ENCODE measurements around the gene C11orf24.
A peak's percentile ranks its signal among the peaks of the same experiment; 100 is the strongest.
"Not testable (repeated sequence)": the region's sequence is repeated elsewhere in the genome, so short reads cannot be mapped to it uniquely, and the experiment has no call there.

The C11orf24 gene

DNA sequence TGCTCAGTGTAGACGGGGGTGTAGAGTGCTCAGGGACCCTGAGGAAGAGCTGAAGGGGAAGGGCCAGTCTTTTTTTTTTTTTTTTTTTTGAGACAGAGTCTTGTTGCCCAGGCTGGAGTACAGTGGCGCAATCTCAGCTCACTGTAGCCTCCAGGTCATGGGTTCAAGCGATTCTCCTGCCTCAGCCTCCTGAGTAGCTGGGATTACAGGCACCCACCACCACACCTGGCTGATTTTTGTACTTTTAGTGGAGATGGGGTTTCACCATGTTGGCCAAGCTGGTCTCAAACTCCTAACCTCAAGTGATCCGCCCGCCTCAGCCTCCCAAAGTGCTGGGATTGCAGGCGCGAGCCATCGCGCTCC is 27.7 kb upstream of the C11orf24 start:
- DNase-seq (ENCODE audit: low spot score): not testable (repeated sequence)

DNA sequence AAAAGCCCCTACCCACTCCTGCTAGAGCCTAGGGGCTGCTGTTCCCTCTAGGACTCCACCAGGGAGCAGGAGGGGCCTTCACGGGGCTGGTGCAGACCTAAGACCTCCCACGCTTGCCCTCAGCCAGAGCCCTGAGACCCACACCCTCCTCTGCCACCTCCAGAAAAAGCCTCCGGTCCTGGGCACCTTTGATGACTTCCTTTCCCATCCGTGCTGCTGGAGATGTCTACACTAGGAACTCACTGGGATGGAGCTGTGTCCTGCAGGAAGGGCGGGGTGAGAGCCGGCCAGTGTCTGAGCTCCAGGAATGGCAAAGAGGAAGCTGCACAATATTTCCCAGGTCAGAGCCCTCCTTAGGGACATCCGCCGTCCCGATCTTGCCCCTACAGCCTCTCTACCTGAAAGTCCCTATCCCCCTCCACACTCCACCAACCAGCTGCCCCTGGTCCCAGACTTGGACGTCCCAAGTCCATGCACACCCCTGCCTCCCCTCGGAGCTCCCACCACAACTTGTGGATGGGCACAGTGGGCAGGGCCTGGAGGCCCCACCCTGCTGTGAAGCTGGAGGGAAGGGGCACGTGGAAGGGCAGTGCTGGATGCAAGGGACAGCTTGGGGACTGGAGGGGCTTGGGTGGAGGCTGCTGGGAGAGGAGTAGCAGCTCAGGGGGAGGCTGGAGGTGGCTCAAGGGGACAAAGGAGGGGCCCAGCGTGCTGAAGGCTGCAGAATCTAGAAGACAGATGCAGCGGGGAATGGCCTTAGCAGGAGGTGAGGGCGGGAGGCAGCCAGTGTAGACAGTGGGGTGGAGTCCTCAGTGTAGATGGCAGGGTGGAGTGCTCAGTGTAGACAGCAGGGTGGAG is 27.1 kb upstream of the C11orf24 start:
- DNase-seq (ENCODE audit: low spot score): no peak

DNA sequence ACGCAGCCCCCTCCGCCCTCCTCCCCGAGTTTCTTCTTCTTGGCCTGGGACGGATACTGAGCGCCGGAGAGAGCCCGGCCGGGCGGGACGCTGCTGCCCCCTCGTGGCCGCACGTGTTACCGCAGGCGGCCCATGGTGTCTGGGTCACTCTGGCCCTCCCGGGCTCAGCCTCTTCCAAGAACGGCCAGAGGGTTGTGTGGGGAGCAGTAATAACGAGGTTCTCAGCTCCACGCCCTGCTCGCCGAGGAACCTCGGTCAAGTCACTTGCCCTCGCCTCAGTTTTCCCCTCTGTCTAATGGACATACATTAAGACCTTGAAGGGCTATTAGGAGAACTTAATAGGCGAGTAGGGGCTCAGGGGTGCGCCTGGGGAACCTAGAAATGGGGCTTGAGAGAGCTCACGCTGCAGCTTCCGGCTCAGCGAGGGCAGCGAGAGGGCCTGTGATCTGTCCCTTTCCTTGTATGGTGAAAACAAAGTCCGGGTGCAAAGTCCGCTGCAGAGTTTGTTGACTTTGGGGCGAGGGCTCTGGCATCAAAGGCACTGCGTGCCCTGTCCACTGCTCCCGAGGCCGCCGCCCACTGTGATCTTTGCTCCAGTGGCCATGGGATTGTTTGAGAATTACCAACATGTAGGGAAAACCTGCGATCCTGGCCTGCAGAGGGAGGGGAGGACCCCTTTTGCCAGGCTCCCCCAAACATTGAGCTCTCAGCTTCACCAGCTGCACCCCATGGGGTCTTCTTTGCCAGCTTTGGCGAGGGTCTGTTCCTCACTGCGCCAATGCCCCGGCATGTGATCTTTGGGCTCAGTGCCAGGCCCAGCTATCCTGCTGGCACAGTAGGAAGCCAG is 26.3 kb upstream of the C11orf24 start:
- peak; percentile 65 for DNase-seq (ENCODE audit: low spot score)

DNA sequence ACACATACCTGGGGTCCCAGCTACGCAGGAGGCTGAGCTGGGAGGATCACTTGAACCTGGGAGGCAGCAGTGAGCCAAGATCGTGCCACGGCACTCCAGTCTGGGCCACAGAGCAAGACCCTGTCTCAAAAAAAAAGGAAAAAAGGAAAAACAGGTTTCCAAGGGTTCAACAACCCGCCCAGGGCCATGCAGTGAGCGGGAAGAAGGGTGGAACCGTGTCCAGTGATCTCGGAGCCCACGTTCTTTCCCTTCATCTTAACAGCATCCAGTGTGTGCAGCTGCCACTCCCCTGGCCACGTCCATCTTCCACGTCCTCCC is 25.7 kb upstream of the C11orf24 start:
- DNase-seq (ENCODE audit: low spot score): no peak

DNA sequence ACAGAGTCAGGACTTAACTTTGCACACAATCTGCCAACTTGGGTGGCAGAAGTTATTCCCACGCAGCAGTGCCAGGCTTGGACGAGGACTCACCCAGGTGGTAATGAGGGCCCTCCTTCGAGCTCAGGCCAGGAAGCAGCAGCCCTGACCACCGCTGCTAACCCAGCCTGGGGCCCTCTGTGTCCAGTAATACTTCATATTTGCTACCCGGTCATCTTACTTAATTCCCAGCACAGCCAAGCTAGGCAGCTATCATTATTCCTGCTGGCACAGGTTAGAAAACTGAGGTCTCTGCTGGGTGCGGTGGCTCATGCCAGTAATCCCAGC is 25.2 kb upstream of the C11orf24 start:
- DNase-seq (ENCODE audit: low spot score): no peak

DNA sequence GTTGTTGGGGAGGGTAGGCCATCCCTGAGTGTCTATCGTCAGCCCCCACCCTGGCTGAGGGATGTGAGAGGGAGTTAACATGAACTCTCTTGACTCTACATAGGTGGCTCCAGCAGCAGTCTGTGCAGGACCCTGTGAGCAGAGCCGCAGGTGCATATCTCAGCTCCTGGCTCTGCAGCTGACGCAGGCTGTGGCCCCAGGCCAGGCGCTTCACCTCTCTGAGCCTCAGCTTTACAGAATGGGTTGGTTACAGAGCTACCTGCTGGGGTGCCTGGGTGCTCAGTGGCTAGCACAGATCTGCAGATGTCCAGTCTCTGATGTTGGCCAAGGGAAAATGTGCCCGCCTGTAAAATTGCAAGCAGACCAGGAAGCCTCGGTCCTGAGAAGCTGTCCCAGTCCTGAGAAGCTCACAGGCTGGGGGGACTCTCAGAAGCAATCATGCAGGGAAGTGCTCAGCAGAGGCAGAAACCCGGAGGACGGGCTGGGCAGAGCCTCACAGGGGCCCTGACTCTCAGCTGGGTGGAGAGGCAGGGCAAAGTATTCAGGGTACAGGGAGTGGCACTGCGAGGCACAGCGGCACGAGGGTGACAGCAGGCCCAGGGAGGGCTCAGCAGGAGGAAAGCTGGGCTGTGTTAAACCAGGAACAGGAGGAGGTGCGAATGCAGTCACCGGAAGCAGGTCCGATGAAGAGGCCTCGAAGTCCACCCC is 24.7 kb upstream of the C11orf24 start:
- no peak for DNase-seq (ENCODE audit: low spot score)

DNA sequence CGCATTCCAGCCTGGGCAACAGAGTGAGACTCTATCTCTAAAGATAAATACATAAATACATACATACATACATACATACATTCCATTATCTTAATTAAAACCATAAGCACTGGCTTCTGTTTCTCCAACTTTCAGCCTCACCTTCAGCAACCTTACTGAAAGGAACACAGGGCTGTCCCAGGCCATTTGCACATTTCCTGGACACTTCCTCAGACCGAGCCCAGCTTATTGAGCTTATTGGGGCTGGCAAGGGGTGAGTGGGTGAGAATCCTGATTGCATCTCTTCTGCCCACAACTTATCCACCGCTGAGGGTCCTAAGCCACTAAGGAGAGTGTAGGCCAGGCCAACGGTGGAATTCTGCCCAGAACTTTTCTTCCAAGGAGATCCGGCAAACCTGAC is 24.2 kb upstream of the C11orf24 start:
- DNase-seq (ENCODE audit: low spot score): no peak

DNA sequence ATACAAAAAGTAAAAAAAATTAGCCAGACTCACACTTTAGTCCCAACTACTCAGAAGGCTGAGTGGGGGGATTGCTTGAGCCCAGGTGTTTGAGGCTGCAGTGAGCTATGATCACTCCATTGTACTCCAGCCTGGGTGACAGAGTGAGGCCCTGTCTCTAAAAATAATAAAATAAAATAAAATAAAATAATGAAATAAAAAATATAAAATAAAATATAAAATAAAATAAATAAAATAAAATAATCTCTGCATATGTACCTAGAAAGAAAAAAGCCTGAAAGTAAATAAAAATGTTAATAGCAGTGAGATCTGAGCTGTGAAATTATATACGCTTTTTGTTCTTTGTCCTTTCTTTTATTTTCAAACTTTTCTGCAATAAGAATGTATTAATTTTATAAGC is 23.5 kb upstream of the C11orf24 start:
- DNase-seq (ENCODE audit: low spot score): no peak

DNA sequence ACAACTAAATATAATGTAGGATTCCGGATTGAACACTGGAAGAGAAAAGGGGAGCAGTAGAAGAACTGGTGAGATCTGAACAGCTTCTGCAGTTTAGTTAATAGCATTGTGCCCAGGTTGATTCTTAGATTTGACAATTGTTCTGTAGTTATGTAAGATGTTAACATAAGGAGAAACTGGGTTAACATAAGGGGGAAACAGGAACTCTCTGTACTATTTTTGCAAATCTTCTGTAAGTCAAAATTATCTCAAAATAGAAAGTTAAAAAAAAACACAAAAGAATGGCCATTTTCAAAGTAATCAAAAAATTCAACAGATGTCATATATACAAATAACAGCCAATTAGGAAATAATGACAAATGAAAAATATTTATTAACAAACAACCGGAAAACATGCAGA is 21.9 kb upstream of the C11orf24 start:
- DNase-seq (ENCODE audit: low spot score): no peak

DNA sequence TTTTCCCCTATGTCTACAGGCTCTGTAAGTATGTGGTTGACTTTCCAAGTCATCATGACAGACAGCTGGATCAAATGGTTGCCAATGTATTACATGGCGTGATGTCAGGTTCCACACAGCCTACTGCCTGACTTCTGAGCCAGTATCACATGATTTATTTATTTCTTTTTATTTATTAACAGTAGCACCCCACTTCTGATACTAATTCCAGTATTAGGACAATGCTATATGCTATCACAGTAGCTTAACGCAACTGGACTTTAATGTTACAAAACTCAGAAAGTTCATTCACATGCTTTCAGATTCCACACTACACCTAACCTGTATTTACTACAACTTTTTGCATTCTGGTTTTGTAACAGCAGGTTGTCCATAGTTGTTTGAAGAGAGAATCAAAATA is 17.7 kb upstream of the C11orf24 start:
- no peak for DNase-seq (ENCODE audit: low spot score)

DNA sequence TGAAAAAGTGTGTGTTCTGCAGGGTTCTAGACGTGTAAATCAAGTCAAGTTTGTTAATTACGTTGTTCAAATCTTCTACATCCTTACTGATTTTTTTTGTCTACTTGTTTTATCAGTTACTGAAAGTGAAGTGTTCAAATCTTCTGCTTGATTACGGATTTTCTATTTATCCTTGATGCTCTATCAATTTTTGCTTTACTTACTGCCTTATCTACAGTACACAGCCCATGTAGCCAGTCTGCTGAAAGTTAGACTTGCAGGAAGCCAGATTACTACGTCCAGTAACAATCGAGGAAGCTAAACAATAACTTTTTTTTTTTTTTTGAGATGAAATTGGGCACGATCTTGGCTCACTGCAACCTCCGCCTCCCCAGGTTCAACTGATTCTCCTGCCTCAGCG is 15.6 kb upstream of the C11orf24 start:
- no peak for DNase-seq (ENCODE audit: low spot score)

DNA sequence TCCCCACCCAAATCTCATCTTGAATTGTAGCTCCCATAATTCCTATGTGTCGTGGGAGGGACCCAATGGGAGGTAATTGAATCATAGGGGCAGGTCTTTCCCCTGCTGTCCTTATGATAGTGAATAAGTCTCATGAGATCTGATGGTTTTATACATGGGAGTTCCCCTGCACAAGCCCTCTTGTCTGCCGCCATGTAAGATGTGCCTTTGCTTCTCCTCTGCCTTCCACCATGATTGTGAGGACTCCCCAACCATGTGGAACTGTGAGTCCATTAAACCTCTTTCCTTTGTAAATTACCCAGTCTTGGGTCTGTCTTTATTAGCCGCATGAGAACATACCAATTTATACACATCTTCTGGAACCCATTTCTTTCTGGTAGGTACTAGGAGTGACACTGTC is 12.8 kb upstream of the C11orf24 start:
- DNase-seq (ENCODE audit: low spot score): not testable (repeated sequence)

DNA sequence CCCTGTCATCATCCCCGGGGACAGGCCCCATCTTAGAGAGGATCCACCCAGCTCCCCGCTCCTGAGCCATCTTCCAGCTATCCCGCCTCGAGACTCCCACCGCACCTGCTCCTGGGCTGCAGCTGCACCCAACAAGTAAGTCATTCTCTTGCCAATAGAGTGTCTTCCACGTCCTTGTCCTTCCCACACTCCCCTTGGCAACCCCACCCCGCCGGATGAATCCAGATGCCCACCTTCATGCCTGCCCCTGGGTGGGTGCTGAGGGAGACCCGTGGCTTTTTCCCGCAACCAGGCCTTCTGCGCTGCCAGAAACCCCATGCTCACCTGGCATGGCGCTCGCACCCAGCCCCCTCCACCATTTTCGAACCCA is 11.1 kb upstream of the C11orf24 start:
- no peak for DNase-seq (ENCODE audit: low spot score)

DNA sequence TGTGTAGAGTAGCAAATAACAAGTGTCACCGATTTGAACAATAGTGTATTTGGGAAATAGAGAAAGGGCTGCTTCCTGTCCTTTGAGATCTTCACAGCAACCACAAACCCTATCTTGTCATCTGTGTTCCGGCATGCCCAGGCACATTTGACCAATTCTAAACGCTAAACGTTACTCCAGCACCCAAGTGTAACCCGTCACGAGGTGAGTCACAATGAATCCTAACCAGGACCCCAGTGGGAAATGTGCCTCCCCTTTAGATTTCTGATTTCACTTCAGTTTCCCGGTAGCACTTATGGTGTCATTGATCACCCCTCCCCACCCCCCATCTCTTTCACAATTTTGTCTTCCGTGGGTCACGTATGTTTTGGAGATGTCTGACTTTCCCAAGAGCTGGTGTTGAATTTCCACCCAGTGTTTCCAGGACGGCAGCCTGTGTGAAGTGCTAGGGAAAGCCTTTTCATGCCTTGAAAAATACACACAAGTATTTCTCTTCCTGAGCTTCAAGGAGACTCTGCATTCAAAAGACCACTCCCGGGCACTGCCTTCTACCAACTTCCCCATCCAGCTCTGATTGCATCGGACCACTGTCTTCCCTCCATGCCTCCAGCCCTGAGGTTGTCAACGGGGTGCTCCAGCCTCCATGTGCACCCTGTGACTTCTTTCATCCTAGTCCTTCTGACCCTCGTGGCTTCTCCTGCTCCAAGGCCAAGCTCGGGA is 10.5 kb upstream of the C11orf24 start:
- no peak for DNase-seq (ENCODE audit: low spot score)

DNA sequence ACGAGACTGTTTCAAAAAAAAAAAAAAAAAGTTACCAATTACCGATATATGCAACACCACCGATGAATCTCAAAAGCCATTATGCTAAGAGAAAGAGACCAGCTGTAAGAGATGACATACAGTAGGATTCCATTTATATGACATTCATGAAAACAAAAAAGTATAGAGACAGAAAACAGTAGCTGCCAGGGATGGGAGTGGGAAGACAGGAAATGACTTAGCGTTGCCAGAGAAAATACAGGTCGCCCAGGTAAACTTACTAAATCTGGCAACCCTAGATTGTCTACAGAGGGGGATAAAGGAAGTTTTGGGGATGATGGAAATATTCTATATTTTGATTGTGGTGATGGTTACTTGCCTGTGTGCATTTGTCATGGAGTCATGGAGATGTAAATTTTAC is 7.9 kb upstream of the C11orf24 start:
- DNase-seq (ENCODE audit: low spot score): no peak

DNA sequence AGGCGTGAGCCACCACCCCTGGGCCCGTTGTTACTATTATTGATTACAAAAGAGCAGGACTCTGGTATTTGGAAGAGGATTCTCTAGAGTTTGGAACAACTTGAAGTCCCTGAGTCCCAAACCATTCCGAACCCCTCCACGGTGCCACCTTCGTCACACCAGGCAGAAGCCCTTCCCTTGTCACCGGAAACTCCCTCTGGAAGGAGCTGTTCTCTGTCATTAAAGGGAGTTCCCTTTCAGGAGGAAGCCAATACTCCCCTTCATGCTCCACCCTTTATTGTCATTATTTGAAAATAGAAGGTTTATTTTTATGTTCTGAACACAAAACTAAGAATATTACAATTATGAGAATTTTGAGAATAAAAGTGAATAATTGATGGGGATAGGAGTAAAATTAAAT is 5.1 kb upstream of the C11orf24 start:
- DNase-seq (ENCODE audit: low spot score): no peak

DNA sequence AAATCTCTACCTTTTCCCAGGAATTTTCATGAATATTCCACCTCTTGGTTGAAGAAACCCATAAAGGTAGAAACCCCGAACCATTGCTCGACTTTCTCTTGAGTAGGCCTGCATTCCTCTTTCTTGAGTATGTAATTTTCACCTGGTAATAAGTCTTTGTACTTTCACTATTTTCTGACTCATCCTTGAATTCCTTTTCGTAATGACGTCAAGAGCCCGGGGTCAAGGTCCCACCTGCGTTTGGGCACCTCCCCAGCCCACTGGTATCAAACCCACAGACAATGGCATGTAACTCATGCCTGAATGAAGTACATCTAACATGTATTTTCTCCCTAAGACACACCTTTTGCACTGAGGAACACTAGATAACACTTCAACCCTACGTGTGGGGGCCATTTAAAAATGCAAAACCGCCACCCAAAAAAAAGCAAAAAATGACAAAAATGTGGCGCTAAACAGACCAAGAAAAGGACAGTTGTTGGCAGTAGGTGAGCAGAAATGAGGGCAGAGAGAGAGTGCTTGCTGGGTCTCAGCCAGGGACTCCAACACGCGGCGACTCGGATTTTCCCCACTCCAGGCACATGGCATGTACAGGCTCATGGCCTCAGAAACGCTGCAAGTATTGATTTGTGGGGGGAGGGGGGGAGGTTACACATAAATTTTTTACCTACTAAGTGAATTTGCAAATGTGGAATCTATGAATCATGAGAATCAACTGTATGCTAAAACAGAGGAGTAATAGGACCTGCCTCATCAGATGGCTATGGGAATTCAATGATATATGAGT is 4.1 kb upstream of the C11orf24 start:
- DNase-seq (ENCODE audit: low spot score): no peak

DNA sequence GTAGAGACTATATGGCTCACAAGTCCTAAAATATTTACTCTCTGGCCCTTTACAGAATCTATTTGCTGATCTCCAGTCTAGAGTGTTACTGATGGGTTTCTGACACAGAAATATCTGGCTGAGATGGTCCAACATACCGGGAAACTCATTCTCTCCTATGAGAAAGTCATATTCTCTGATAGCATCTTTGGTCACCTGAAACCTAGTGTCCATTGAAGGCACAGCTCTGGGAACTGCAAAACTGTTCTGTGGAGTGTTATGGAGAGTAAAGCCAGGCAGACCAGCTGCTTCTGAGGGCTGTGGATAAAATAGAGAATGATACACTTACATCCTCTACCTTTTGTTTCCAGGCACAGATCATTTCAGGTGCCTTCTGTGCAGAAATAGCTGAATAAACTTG is 2.5 kb upstream of the C11orf24 start:
- no peak for DNase-seq (ENCODE audit: low spot score)

DNA sequence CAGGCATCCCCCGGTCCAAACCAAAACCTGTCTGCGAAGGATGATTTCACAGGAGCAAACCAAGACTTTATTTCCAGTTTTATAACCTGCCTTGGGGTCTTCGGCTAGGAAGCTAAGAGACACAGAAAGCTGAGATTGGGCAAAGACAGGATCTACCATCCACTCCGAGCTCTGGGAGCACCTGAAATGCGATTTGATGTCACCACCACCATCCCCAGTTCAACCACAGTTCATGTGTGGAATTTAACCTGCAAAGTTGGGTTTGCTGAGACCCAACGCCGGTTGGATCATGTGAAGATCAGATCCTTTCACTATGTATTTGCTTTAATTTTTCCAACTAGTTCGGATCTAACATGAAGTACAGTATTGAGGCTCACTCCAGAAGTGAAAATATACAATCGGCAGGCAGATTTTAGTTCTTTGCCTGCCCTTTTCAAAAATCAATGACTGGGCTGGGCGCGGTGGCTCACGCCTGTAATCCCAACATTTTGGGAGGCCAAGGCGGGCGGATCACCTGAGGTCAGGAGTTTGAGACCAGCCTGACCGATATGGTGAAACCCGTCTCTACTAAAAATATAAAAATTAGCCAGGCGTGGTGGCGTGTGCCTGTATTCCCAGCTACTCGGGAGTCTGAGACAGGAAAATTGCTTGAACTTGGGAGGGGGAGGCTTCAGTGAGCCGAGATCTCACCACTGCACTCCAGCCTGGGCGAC is 1.4 kb upstream of the C11orf24 start:
- DNase-seq (ENCODE audit: low spot score): no peak

DNA sequence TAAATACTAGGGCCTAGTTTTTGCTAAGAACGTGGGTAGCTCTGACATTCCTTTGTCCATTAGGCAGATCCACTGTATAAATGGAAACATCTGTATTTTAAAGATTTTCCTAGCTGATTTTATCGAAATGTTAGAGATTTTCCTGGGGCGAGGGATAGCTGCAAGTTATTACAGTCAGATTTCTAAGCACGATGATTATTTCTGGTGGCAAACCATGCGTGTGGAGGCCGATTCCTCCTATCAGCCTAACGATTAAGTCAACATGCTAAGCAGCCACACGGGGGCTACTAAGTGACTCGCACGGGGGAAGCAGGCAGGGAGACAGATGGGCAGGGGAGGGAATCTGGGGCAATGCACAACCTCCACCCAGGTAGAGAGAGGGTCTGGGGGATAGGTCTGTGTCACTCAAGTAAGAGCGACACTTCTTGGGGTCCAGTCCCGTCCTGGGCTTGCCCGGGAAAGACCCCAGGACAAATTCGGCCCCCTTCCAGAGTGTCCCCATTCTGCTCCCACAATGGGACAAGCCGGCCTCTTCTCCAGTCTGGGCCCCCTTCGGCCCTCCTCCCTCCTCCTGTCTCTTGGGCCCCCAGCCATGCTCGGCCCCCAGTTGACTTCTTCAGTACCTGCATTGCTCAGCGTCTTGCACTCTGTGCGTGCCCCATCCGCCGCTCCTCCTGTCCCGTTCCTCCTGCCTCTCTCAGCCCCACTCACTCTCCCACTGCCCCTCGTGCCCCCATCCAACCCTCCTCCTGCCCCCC is 571 bp downstream of the C11orf24 start:
- peak; percentile 62 for DNase-seq (ENCODE audit: low spot score)
